GM18873 (cell line): ENCODE measurements around the gene RAB11A.

Experiments
- ATAC-seq: cut with Tn5 transposase; IDR thresholded peaks from one replicate; pipeline ENCODE4 v1.9.1; 2021; ENCODE audit warnings: mild to moderate bottlenecking, moderate library complexity, moderate number of reproducible peaks; ENCODE audit not compliant: unreplicated experiment, low FRiP score

The RAB11A gene

GRCh38 chr15:65914386-65914785 is 45.1 kb downstream of the RAB11A start:
- ATAC-seq, result no peak

GRCh38 chr15:65914981-65915925 is 46.0 kb downstream of the RAB11A start:
- ATAC-seq, result no peak

GRCh38 chr15:65916041-65916663 is 46.9 kb downstream of the RAB11A start:
- no peak for ATAC-seq

GRCh38 chr15:65916664-65917406 is 47.5 kb downstream of the RAB11A start:
- peak; percentile 59 for ATAC-seq

GRCh38 chr15:65917407-65917756 is 48.1 kb downstream of the RAB11A start:
- ATAC-seq, result no peak

GRCh38 chr15:65917936-65918335 is 48.6 kb downstream of the RAB11A start:
- no peak for ATAC-seq

GRCh38 chr15:65918357-65918920 is 49.1 kb downstream of the RAB11A start:
- ATAC-seq, result no peak

- ATAC-seq, result no peak
These were observed 49.7 kb downstream of the RAB11A start for GRCh38 chr15:65918945-65919344.

GRCh38 chr15:65919353-65919752 is 50.1 kb downstream of the RAB11A start:
- ATAC-seq, result no peak

- ATAC-seq, result no peak
These were observed 50.8 kb downstream of the RAB11A start for GRCh38 chr15:65920121-65920520.

- no peak for ATAC-seq
These were observed 51.6 kb downstream of the RAB11A start for GRCh38 chr15:65920825-65921309.

- no peak for ATAC-seq
These were observed 52.5 kb downstream of the RAB11A start for GRCh38 chr15:65921780-65922179.

- ATAC-seq, result no peak
These were observed 53.3 kb downstream of the RAB11A start for GRCh38 chr15:65922621-65923020.

GRCh38 chr15:65923264-65923663 is 54.0 kb downstream of the RAB11A start:
- no peak for ATAC-seq

- ATAC-seq, result no peak
These were observed 54.7 kb downstream of the RAB11A start for GRCh38 chr15:65924004-65924403.

- no peak for ATAC-seq
These were observed 56.0 kb downstream of the RAB11A start for GRCh38 chr15:65925338-65925737.

- ATAC-seq, result no peak
These were observed 57.2 kb downstream of the RAB11A start for GRCh38 chr15:65926459-65926858.

GRCh38 chr15:65926899-65927298 is 57.6 kb downstream of the RAB11A start:
- peak; percentile 70 for ATAC-seq

- no peak for ATAC-seq
These were observed 58.3 kb downstream of the RAB11A start for GRCh38 chr15:65927545-65927944.

- ATAC-seq, result no peak
These were observed 60.3 kb downstream of the RAB11A start for GRCh38 chr15:65929573-65929972.

- ATAC-seq, result no peak
These were observed 60.8 kb downstream of the RAB11A start for GRCh38 chr15:65930134-65930533.
